HepG2 (cell line): ENCODE data around the gene PCIF1. TPM values are rescaled to one million over a fixed set of nuclear protein-coding genes. Genes with fewer than 3 reads are reported as not detected.

Experiments used
- BCL3 ChIP-seq: sonication (generic); formaldehyde crosslinking; IDR thresholded peaks from 2 replicates; pipeline ENCODE4 v1.5.1; 2020; ENCODE audit warnings: mild to moderate bottlenecking, missing genetic modification reagents, moderate library complexity
- BRD4 ChIP-seq: sonication (generic); formaldehyde crosslinking; IDR thresholded peaks from 2 replicates; pipeline ENCODE4 v1.4.0; 2020; ENCODE audit warnings: missing genetic modification reagents
- GATA4 ChIP-seq: sonication (generic); IDR thresholded peaks from 2 replicates; pipeline ENCODE4 v1.6.1; 2016; ENCODE audit warnings: antibody characterized with exemption, low read depth, borderline replicate concordance
- HDAC2 ChIP-seq: sonication (generic); formaldehyde crosslinking; IDR thresholded peaks from 2 replicates; pipeline ENCODE4 v1.4.0; 2020; ENCODE audit warnings: missing genetic modification reagents
- HHEX ChIP-seq: IDR thresholded peaks from 2 replicates; pipeline ENCODE4 v1.6.1; 2016; ENCODE audit warnings: control low read depth
- IRX3 ChIP-seq: sonication (generic); formaldehyde crosslinking; IDR thresholded peaks from 2 replicates; pipeline ENCODE4 v1.8.1; 2023; ENCODE audit warnings: mild to moderate bottlenecking, low read depth, missing genetic modification reagents, borderline replicate concordance
- KLF6 ChIP-seq: IDR thresholded peaks from 2 replicates; pipeline ENCODE4 v1.8.0; 2016; ENCODE audit warnings: missing biosample characterization, missing genetic modification reagents
- MEIS2 ChIP-seq: sonication (generic); formaldehyde crosslinking; IDR thresholded peaks from 2 replicates; pipeline ENCODE4 v1.9.0; 2021; ENCODE audit warnings: mild to moderate bottlenecking, missing genetic modification reagents
- NFIB ChIP-seq: sonication (generic); formaldehyde crosslinking; IDR thresholded peaks from 2 replicates; pipeline ENCODE4 v1.9.0; 2021; ENCODE audit warnings: missing genetic modification reagents, mild to moderate bottlenecking, borderline replicate concordance
- NR2C2 ChIP-seq: sonication (generic); formaldehyde crosslinking; IDR thresholded peaks from 2 replicates; pipeline ENCODE4 v1.4.0; 2020; ENCODE audit warnings: missing genetic modification reagents, mild to moderate bottlenecking, moderate library complexity, borderline replicate concordance
- POLR2AphosphoS5 ChIP-seq: IDR thresholded peaks from 2 replicates; pipeline ENCODE4 v1.6.1; 2012; ENCODE audit warnings: low read depth, low read length
- PRPF4 ChIP-seq: fragments of 200-400 bp; formaldehyde crosslinking; IDR thresholded peaks from 2 replicates; pipeline ENCODE4 v1.6.1; 2016; ENCODE audit warnings: low read length, low read depth; ENCODE audit not compliant: poor library complexity, severe bottlenecking
- SIN3A ChIP-seq: IDR thresholded peaks from 2 replicates; pipeline ENCODE4 v1.6.1; 2011; ENCODE audit warnings: low read depth, mild to moderate bottlenecking, control low read depth, low read length, borderline replicate concordance
- SP4 ChIP-seq: sonication (generic); formaldehyde crosslinking; IDR thresholded peaks from 2 replicates; pipeline ENCODE4 v1.8.1; 2023; ENCODE audit warnings: mild to moderate bottlenecking, missing genetic modification reagents
- ZNF124 ChIP-seq: sonication (generic); formaldehyde crosslinking; IDR thresholded peaks from 2 replicates; pipeline ENCODE4 v1.4.0; 2020; ENCODE audit warnings: missing genetic modification reagents
- ZNF251 ChIP-seq: sonication (generic); formaldehyde crosslinking; IDR thresholded peaks from 2 replicates; pipeline ENCODE4 v1.9.0; 2021; ENCODE audit warnings: mild to moderate bottlenecking, missing genetic modification reagents
- ZNF550 ChIP-seq: sonication (generic); formaldehyde crosslinking; IDR thresholded peaks from 2 replicates; pipeline ENCODE4 v1.4.0; 2020; ENCODE audit warnings: mild to moderate bottlenecking, missing genetic modification reagents, borderline replicate concordance
- ZNF7 ChIP-seq: IDR thresholded peaks from 2 replicates; pipeline ENCODE4 v1.6.1; 2016; ENCODE audit warnings: missing biosample characterization, missing genetic modification reagents
- ZNF776 ChIP-seq: sonication (generic); formaldehyde crosslinking; IDR thresholded peaks from 2 replicates; pipeline ENCODE4 v1.4.0; 2020; ENCODE audit warnings: mild to moderate bottlenecking, missing genetic modification reagents
- polyA plus RNA-seq, 8 experiments: library from polyadenylated mRNA; depleted of rRNA in 3 of 8; stranded (reverse) in 7 of 8; unstranded in 1 of 8; fragments of >200 nt; fragmentation: Illumina TruSeq in 4 of 8; extraction: Trizol in 4 of 8; gene quantifications; 2 replicates each; pipeline versions ENCODE4 v1.2.1 to v1.2.3, GENCODE V29; 2011 to 2016; ENCODE audit warnings: low read depth in 4 of 8, missing spikeins in 1 of 8, mixed read lengths in 1 of 8; ENCODE audit not compliant: insufficient read depth in 1 of 8
- total RNA-seq, 5 experiments: library from RNA; depleted of rRNA; stranded (reverse); fragments of >200 nt; fragmentation: Illumina TruSeq; extraction: Trizol; gene quantifications; 2 replicates each; pipeline ENCODE4 v1.2.3, GENCODE V29; 2016; ENCODE audit warnings: low read depth in 1 of 5
- TF ChIP-seq, protein P1 (sequence below): sonication (generic); formaldehyde crosslinking; conservative IDR thresholded peaks from 2 replicates; pipeline ENCODE4 v1.4.0; 2020; ENCODE audit warnings: missing genetic modification reagents
- TF ChIP-seq, protein P2 (sequence below): fragments of 450-650 bp; IDR thresholded peaks from 2 replicates; pipeline ENCODE4 v1.6.1; 2017
- TF ChIP-seq, protein P3 (sequence below): sonication (generic); formaldehyde crosslinking; IDR thresholded peaks from 2 replicates; pipeline ENCODE4 v1.8.0; 2022; ENCODE audit warnings: missing genetic modification reagents, mild to moderate bottlenecking, inconsistent platforms, borderline replicate concordance
- TF ChIP-seq, protein P4 (sequence below): IDR thresholded peaks from 2 replicates; pipeline ENCODE4 v1.6.1; 2016; ENCODE audit warnings: low read depth, borderline replicate concordance

PCIF1 gene
- total and polyA plus RNA-seq, 2 of the 13 experiments (the other 11 are each of a cell fraction or from before 2014, with no cell fraction given): 20.9 to 24.4 TPM

DNA sequence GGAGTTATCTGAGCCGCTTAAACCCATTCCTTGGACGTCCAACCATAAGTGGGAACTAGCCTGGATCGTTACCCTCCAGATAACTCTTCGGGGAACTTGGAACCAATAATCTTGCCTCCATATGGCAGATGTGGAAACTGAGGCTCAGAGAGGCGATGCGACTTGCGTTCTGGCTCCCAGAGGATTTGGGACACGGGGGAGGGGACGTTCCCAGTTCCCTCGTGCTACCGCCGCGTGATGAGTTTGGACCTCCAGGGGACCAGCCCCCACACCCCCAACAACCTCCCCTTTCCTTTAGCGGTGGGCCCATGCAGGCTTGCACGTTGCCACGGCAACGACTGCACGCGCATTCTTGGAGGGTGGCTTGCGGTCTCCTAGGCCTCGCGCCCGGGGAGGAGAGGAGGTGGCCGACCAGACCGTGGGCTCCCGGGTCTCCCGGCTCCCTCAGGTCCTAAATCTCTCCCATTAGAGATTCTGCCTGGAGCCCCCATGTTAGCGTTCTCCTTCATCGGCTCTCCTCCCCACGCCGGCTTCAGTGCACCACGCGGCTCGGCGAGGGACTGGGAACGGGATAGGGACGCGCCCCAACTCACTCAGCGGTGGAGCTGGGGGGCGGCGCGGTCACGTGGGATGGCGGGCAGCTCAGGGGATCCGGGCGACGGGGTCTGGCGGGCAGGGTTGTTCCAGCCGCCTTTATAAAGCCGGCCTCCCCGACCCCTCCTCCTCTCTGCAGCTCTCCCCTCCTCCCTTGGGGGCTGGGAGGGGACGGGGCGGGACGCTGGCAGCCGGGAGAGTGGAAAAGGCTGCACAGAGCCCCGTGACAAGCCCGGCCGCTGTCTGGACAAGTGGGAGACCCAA lies 22.8 kb upstream of the PCIF1 start, which contains the start of gene PLTP (continued):
- TF ChIP-seq ZNF251 (peak; percentile 77), PRPF4 (no peak), IRX3 (CRISPR knock-in tag) (no peak), MEIS2 (CRISPR knock-in tag) (no peak), BCL3 (CRISPR knock-in tag) (0 out of 2 replicates have a peak, but pooled peaks have one; percentile 14), NR2C2 (0 out of 2 replicates have a peak, but pooled peaks have one; percentile 29), GATA4 (no peak), SIN3A (peak; percentile 29; the same call in 1 of the 2 replicates), ZNF124 (CRISPR knock-in tag) (no peak; the same call in 1 of the 2 replicates), SP4 (CRISPR knock-in tag) (0 out of 2 replicates have a peak, but pooled peaks have one; percentile 62), ZNF776 (no peak), POLR2AphosphoS5 (peak; percentile 43; the same call in 1 of the 2 replicates), HDAC2 (CRISPR knock-in tag) (0 out of 2 replicates have a peak, but pooled peaks have one; percentile 13), KLF6 (CRISPR knock-in tag) (no peak), BRD4 (no peak), HHEX (CRISPR knock-in tag) (no peak), ZNF7 (CRISPR knock-in tag) (no peak), ZNF550 (CRISPR knock-in tag) (no peak), NFIB (no peak)
- TF ChIP-seq, protein P1, sequence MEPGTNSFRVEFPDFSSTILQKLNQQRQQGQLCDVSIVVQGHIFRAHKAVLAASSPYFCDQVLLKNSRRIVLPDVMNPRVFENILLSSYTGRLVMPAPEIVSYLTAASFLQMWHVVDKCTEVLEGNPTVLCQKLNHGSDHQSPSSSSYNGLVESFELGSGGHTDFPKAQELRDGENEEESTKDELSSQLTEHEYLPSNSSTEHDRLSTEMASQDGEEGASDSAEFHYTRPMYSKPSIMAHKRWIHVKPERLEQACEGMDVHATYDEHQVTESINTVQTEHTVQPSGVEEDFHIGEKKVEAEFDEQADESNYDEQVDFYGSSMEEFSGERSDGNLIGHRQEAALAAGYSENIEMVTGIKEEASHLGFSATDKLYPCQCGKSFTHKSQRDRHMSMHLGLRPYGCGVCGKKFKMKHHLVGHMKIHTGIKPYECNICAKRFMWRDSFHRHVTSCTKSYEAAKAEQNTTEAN: no peak
- TF ChIP-seq, protein P2, sequence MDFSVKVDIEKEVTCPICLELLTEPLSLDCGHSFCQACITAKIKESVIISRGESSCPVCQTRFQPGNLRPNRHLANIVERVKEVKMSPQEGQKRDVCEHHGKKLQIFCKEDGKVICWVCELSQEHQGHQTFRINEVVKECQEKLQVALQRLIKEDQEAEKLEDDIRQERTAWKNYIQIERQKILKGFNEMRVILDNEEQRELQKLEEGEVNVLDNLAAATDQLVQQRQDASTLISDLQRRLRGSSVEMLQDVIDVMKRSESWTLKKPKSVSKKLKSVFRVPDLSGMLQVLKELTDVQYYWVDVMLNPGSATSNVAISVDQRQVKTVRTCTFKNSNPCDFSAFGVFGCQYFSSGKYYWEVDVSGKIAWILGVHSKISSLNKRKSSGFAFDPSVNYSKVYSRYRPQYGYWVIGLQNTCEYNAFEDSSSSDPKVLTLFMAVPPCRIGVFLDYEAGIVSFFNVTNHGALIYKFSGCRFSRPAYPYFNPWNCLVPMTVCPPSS: no peak
- TF ChIP-seq, protein P3, sequence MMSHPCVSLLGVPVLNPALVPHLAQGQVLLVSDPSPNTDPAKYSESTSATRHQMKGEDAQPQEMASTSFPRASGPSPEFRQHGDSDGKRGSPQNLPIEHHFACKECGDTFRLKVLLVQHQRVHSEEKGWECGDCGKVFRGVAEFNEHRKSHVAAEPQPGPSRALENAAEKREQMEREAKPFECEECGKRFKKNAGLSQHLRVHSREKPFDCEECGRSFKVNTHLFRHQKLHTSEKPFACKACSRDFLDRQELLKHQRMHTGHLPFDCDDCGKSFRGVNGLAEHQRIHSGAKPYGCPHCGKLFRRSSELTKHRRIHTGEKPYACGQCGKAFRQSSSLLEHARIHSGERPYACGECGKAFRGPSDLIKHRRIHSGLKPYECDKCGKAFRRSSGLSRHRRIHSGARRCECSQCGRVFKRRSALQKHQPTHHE (CRISPR knock-in tag): no peak
- TF ChIP-seq, protein P4, sequence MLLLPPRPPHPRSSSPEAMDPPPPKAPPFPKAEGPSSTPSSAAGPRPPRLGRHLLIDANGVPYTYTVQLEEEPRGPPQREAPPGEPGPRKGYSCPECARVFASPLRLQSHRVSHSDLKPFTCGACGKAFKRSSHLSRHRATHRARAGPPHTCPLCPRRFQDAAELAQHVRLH: no peak
